Mesenchymal stem cell (in vitro differentiated cells and primary cell): ENCODE results near the gene HDAC4.

Experiments
- DNase-seq: peaks from one replicate; pipeline ENCODE4 v3.0.0-alpha.2; 2013
- H2AFZ ChIP-seq: one replicate; pipeline ENCODE4 v1.6.1; 2013; ENCODE audit warnings: low read depth, mild to moderate bottlenecking, control low read depth, inconsistent platforms, low read length, moderate library complexity
- H2AK5ac ChIP-seq: 2 replicates; pipeline ENCODE4 v1.6.1; 2013; ENCODE audit warnings: low read length, moderate library complexity, mild to moderate bottlenecking, inconsistent platforms; ENCODE audit not compliant: severe bottlenecking
- H2BK120ac ChIP-seq: one replicate; pipeline ENCODE4 v1.6.1; 2013; ENCODE audit warnings: low read depth, mild to moderate bottlenecking, inconsistent platforms, low read length, moderate library complexity
- H2BK12ac ChIP-seq, 2 experiments: one replicate each; pipeline ENCODE4 v1.6.1; 2013; ENCODE audit warnings: inconsistent platforms in 2 of 2, low read length in 2 of 2, mild to moderate bottlenecking in 2 of 2, moderate library complexity in 2 of 2, control low read depth in 1 of 2
- H2BK15ac ChIP-seq: one replicate; pipeline ENCODE4 v1.6.1; 2013; ENCODE audit warnings: mild to moderate bottlenecking, low read depth, inconsistent platforms; ENCODE audit not compliant: poor library complexity, severe bottlenecking
- H2BK5ac ChIP-seq: 2 replicates; pipeline ENCODE4 v1.6.1; 2013; ENCODE audit warnings: low read depth, mild to moderate bottlenecking, low read length, control low read depth, inconsistent platforms; ENCODE audit not compliant: poor library complexity, severe bottlenecking
- H3K14ac ChIP-seq, 2 experiments: one replicate each; pipeline ENCODE4 v1.6.1; 2013; ENCODE audit warnings: inconsistent platforms in 2 of 2, low read length in 2 of 2, control low read depth in 1 of 2, mild to moderate bottlenecking in 1 of 2, moderate library complexity in 1 of 2
- H3K18ac ChIP-seq, 2 experiments: one replicate each; pipeline ENCODE4 v1.6.1; 2013; ENCODE audit warnings: inconsistent platforms in 2 of 2, low read length in 2 of 2, control low read depth in 1 of 2, low read depth in 1 of 2, mild to moderate bottlenecking in 1 of 2
- H3K23ac ChIP-seq, 2 experiments: one replicate each; pipeline ENCODE4 v1.6.1; 2013; ENCODE audit warnings: inconsistent platforms in 2 of 2, low read length in 2 of 2, mild to moderate bottlenecking in 2 of 2, moderate library complexity in 2 of 2, control low read depth in 1 of 2
- H3K27ac ChIP-seq: 2 replicates; pipeline ENCODE4 v1.5.1; 2013; ENCODE audit warnings: mild to moderate bottlenecking, moderate library complexity, low read length, control low read depth, inconsistent platforms; ENCODE audit not compliant: poor library complexity, severe bottlenecking
- H3K27me3 ChIP-seq, 2 experiments: 2 replicates each; pipeline versions ENCODE4 v1.6.1 to v1.7.0; 2013; ENCODE audit warnings: low read length in 2 of 2, mild to moderate bottlenecking in 2 of 2, moderate library complexity in 2 of 2, control low read depth in 1 of 2, inconsistent platforms in 1 of 2; ENCODE audit not compliant: control insufficient read depth in 1 of 2, insufficient read depth in 1 of 2
- H3K36me3 ChIP-seq, 2 experiments: 2 replicates each; pipeline versions ENCODE4 v1.6.1 to v1.7.0; 2013; ENCODE audit warnings: low read length in 2 of 2, control low read depth in 1 of 2, inconsistent platforms in 1 of 2, low read depth in 1 of 2, mild to moderate bottlenecking in 1 of 2; ENCODE audit not compliant: insufficient read depth in 2 of 2, control insufficient read depth in 1 of 2
- H3K4ac ChIP-seq, 2 experiments: one replicate each; pipeline ENCODE4 v1.6.1; 2013; ENCODE audit warnings: inconsistent platforms in 2 of 2, low read length in 2 of 2, mild to moderate bottlenecking in 2 of 2, moderate library complexity in 2 of 2, control low read depth in 1 of 2, low read depth in 1 of 2
- H3K4me1 ChIP-seq: 2 replicates; pipeline ENCODE4 v1.6.1; 2013; ENCODE audit warnings: low read depth, low read length, control low read depth; ENCODE audit not compliant: control insufficient read depth, insufficient read depth
- H3K4me2 ChIP-seq: 2 replicates; pipeline ENCODE4 v1.6.1; 2013; ENCODE audit warnings: low read length, mild to moderate bottlenecking, inconsistent platforms; ENCODE audit not compliant: poor library complexity, severe bottlenecking
- H3K4me3 ChIP-seq, 2 experiments: 2 replicates each; pipeline versions ENCODE4 v1.5.1 to v1.7.0; 2013; ENCODE audit warnings: low read length in 2 of 2, mild to moderate bottlenecking in 2 of 2, control low read depth in 1 of 2, low read depth in 1 of 2; ENCODE audit not compliant: insufficient read depth in 1 of 2
- H3K79me1 ChIP-seq: replicated peaks from 2 replicates; pipeline ENCODE4 v1.6.1; 2013; ENCODE audit warnings: mild to moderate bottlenecking, control low read depth, low read length, inconsistent platforms; ENCODE audit not compliant: poor library complexity, severe bottlenecking
- H3K9ac ChIP-seq: 2 replicates; pipeline ENCODE4 v1.7.0; 2013; ENCODE audit warnings: mild to moderate bottlenecking, low read length, moderate library complexity
- H3K9me3 ChIP-seq: 2 replicates; pipeline ENCODE4 v1.7.0; 2013; ENCODE audit warnings: mild to moderate bottlenecking, low read length; ENCODE audit not compliant: control insufficient read depth
- H4K8ac ChIP-seq: one replicate; pipeline ENCODE4 v1.6.1; 2013; ENCODE audit warnings: inconsistent platforms, mild to moderate bottlenecking, low read length, moderate library complexity
- H4K91ac ChIP-seq: one replicate; pipeline ENCODE4 v1.6.1; 2013; ENCODE audit warnings: mild to moderate bottlenecking, low read length, inconsistent platforms
- WGBS: methylation state at CpG from one replicate; pipeline ENCODE4 v1.1.7; 2013; ENCODE audit warnings: mixed read lengths; 5-methylcytosine and 5-hydroxymethylcytosine counted together

Gene HDAC4

DNA sequence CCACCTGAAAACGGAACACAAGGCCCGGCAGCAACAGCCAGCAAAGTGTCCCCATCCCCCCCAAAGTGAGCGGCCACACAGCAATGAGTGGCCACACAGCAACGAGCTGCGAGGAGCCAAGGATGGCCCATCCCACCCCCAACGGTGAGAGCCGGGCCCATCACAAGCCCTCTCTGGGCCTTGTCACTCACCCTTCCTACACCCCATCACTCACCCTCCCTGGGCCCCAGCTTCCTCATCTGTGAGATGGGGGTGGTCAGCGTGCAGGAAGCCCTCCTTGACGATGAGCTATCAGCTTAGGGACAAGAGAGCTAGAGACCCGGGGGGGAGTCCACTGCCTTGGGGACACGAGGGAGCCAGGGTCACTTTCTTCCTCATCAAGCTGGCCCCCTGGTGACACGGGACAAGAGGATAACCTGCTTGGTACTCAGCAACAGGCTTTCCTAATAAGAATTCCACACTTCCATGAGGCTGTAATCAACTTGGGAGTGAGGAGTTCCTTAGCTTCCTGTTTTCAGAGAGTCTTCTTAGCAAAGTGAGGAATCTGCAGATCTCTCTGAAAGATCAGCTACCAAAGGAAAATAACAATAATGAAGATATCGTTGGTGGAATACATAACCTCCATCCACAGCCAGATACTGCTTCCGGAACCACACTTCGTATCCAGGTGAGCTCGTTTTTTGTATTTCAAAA, 92.8 kb downstream of the HDAC4 start:
- no peak for DNase-seq
- no peak overlapping the region for H3K27ac ChIP-seq
- peak overlapping the region; percentile 86 for H3K9ac ChIP-seq
- peaks cover 31% of the 10 kb centered on the region for H3K4me1 ChIP-seq
- H2AFZ ChIP-seq: no peak overlapping the region
- H3K4me2 ChIP-seq: no peak overlapping the region
- no peak overlapping the region for H2AK5ac ChIP-seq
- H3K14ac ChIP-seq: no peak overlapping the region
- H3K4me3 ChIP-seq: peak overlapping the region in 1 of 2 experiments; percentile 82
- no peak overlapping the region for H2BK120ac ChIP-seq
- peaks cover 82% of the 10 kb centered on the region for H3K79me1 ChIP-seq
- no peak overlapping the region for H3K23ac ChIP-seq
- H3K18ac ChIP-seq: no peak overlapping the region
- no peak overlapping the region for H2BK12ac ChIP-seq
- H3K36me3 ChIP-seq: peaks cover 0 to 29% of the 10 kb centered on the region in 2 experiments
- H3K9me3 ChIP-seq: no peaks in the 10 kb centered on the region
- no peak overlapping the region for H3K4ac ChIP-seq
- H4K91ac ChIP-seq: no peak overlapping the region
- no peaks in the 10 kb centered on the region for H3K27me3 ChIP-seq
- WGBS: 94% methylated on average over 14 of the region's 16 CpGs
- H2BK5ac ChIP-seq: no peak overlapping the region
- no peak overlapping the region for H2BK15ac ChIP-seq
- no peak overlapping the region for H4K8ac ChIP-seq

- H2BK12ac ChIP-seq: no peak overlapping the region
- WGBS: 96% methylated on average over 8 of the region's 8 CpGs
- no peaks in the 10 kb centered on the region for H3K9me3 ChIP-seq
- peak overlapping the region; percentile 86 for H3K9ac ChIP-seq
- H3K36me3 ChIP-seq: peaks cover 0 to 33% of the 10 kb centered on the region in 2 experiments
- no peaks in the 10 kb centered on the region for H3K27me3 ChIP-seq
- H3K4me1 ChIP-seq: peaks cover 34% of the 10 kb centered on the region
- no peak overlapping the region for H2AFZ ChIP-seq
- H2BK5ac ChIP-seq: no peak overlapping the region
- H3K27ac ChIP-seq: no peak overlapping the region
- no peak overlapping the region for H3K18ac ChIP-seq
- no peak for DNase-seq
- no peak overlapping the region for H3K4ac ChIP-seq
- no peak overlapping the region for H4K91ac ChIP-seq
- H3K23ac ChIP-seq: no peak overlapping the region
- peak overlapping the region in 1 of 2 experiments; percentile 82 for H3K4me3 ChIP-seq
- H3K79me1 ChIP-seq: peaks cover 85% of the 10 kb centered on the region
- no peak overlapping the region for H2BK15ac ChIP-seq
- no peak overlapping the region for H3K14ac ChIP-seq
- no peak overlapping the region for H4K8ac ChIP-seq
- no peak overlapping the region for H2AK5ac ChIP-seq
- H3K4me2 ChIP-seq: no peak overlapping the region
- H2BK120ac ChIP-seq: no peak overlapping the region
Measured at GRCh38 chr2:239307221-239307569, 93.6 kb downstream of the HDAC4 start.

- Histone ChIP-seq H3K9me3 (no peaks in the 10 kb centered on the region), H3K4ac (no peak overlapping the region), H3K36me3 (peaks cover 0 to 30% of the 10 kb centered on the region in 2 experiments), H3K27ac (no peak overlapping the region), H3K4me1 (peaks cover 35% of the 10 kb centered on the region), H3K4me3 (peak overlapping the region in 1 of 2 experiments; percentile 82), H2BK5ac (no peak overlapping the region), H3K18ac (no peak overlapping the region), H4K8ac (no peak overlapping the region), H2AFZ (no peak overlapping the region), H2AK5ac (no peak overlapping the region), H2BK15ac (no peak overlapping the region), H3K14ac (no peak overlapping the region), H4K91ac (no peak overlapping the region), H3K23ac (no peak overlapping the region), H3K9ac (peak overlapping the region; percentile 86), H3K79me1 (peaks cover 80% of the 10 kb centered on the region), H2BK120ac (no peak overlapping the region), H3K27me3 (no peaks in the 10 kb centered on the region), H2BK12ac (no peak overlapping the region), H3K4me2 (no peak overlapping the region)
- WGBS: 93% methylated on average over 25 of the region's 25 CpGs
- no peak for DNase-seq
Measured at GRCh38 chr2:239306274-239307220, 94.3 kb downstream of the HDAC4 start.

GRCh38 chr2:239305771-239306170, 95.0 kb downstream of the HDAC4 start:
- Histone ChIP-seq H3K36me3 (peaks cover 0 to 28% of the 10 kb centered on the region in 2 experiments), H3K4ac (no peak overlapping the region), H3K27ac (no peak overlapping the region), H2BK12ac (no peak overlapping the region), H3K14ac (no peak overlapping the region), H4K8ac (no peak overlapping the region), H4K91ac (no peak overlapping the region), H2AFZ (no peak overlapping the region), H3K27me3 (no peaks in the 10 kb centered on the region), H3K9me3 (no peaks in the 10 kb centered on the region), H3K4me1 (peaks cover 34% of the 10 kb centered on the region), H3K23ac (no peak overlapping the region), H3K4me3 (peak overlapping the region in 1 of 2 experiments; percentile 45), H3K4me2 (no peak overlapping the region), H3K18ac (no peak overlapping the region), H3K9ac (peak overlapping the region; percentile 59), H3K79me1 (peaks cover 79% of the 10 kb centered on the region), H2AK5ac (no peak overlapping the region), H2BK5ac (no peak overlapping the region), H2BK15ac (no peak overlapping the region), H2BK120ac (no peak overlapping the region)
- DNase-seq: no peak
- WGBS: 94% methylated on average over 12 of the region's 12 CpGs
